Measurements from ENCODE around the gene FRA10AC1.
A peak's percentile ranks its signal among the peaks of the same experiment; 100 is the strongest.

The FRA10AC1 gene, protein sequence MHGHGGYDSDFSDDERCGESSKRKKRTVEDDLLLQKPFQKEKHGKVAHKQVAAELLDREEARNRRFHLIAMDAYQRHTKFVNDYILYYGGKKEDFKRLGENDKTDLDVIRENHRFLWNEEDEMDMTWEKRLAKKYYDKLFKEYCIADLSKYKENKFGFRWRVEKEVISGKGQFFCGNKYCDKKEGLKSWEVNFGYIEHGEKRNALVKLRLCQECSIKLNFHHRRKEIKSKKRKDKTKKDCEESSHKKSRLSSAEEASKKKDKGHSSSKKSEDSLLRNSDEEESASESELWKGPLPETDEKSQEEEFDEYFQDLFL

GRCh38 chr10:93702210-93703001 lies at the start of gene FRA10AC1:
Gene FRA10AC1 (minus strand): TSS chr10:93702592. CDS start chr10:93700106, 2,486 bp downstream.
- Mint-ChIP-seq H3K4me1 (peaks cover 4% of the 10 kb centered on the region), H3K4me3 (no peak within 1 kb of the TSS), H3K27me3 (ENCODE audit: low read depth, poor library complexity) (peaks cover 6% of the 10 kb centered on the region), H3K36me3 (ENCODE audit: low read depth) (peaks cover 17% of the 10 kb centered on the region), H3K9me3 (no peaks in the 10 kb centered on the region), H3K27ac (no peak within 1 kb of the TSS)
- DNase-seq = peak; percentile 96
- peak; percentile 45 for TF ChIP-seq CTCF (IDR thresholded peaks at IDR 0.05)

DNA sequence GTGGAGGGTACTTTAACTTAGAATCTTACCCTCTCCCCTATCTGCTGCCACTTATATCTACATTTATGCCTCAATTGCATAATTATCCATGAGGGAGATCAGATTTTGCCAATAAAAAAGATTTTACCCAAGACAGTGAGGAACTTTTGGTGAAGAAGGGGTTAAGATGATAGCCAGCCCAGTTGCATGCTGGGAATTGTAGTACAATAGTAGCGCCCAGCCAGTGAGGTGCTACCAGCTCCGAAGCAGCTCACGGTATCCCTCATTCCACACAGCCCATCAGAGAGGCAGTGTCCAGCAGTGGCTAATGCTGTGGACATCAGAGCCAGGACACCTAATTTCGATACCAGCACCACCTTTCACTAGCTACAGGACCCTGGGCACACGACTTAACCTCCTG lies 49.4 kb upstream of the FRA10AC1 start:
- Mint-ChIP-seq H3K27me3 (ENCODE audit: low read depth, poor library complexity) (no peaks in the 10 kb centered on the region), H3K36me3 (ENCODE audit: low read depth) (no peaks in the 10 kb centered on the region), H3K4me1 (peaks cover 80% of the 10 kb centered on the region), H3K9me3 (no peaks in the 10 kb centered on the region), H3K27ac (no peak overlapping the region), H3K4me3 (no peak overlapping the region)
- peak; percentile 44 for DNase-seq
- no peak for TF ChIP-seq CTCF (IDR thresholded peaks at IDR 0.05)

- peaks cover 75% of the 10 kb centered on the region for H3K4me1 Mint-ChIP-seq
- DNase-seq = no peak
- H3K9me3 Mint-ChIP-seq = no peaks in the 10 kb centered on the region
- no peaks in the 10 kb centered on the region for H3K36me3 Mint-ChIP-seq (ENCODE audit: low read depth)
- no peak for TF ChIP-seq CTCF (IDR thresholded peaks at IDR 0.05)
- no peak overlapping the region for H3K4me3 Mint-ChIP-seq
- H3K27me3 Mint-ChIP-seq (ENCODE audit: low read depth, poor library complexity) = no peaks in the 10 kb centered on the region
- no peak overlapping the region for H3K27ac Mint-ChIP-seq
These were observed 48.7 kb upstream of the FRA10AC1 start for GRCh38 chr10:93751124-93751523.

- Mint-ChIP-seq H3K36me3 (ENCODE audit: low read depth) (no peaks in the 10 kb centered on the region), H3K9me3 (no peaks in the 10 kb centered on the region), H3K4me3 (no peak overlapping the region), H3K4me1 (peaks cover 66% of the 10 kb centered on the region), H3K27ac (no peak overlapping the region), H3K27me3 (ENCODE audit: low read depth, poor library complexity) (no peaks in the 10 kb centered on the region)
- TF ChIP-seq CTCF (IDR thresholded peaks at IDR 0.05) = no peak
- DNase-seq = no peak
These were observed 46.9 kb upstream of the FRA10AC1 start for GRCh38 chr10:93749218-93749799.

- Mint-ChIP-seq H3K4me3 (no peak overlapping the region), H3K4me1 (peaks cover 52% of the 10 kb centered on the region), H3K27me3 (ENCODE audit: low read depth, poor library complexity) (no peaks in the 10 kb centered on the region), H3K9me3 (no peaks in the 10 kb centered on the region), H3K27ac (no peak overlapping the region), H3K36me3 (ENCODE audit: low read depth) (no peaks in the 10 kb centered on the region)
- peak; percentile 27 for TF ChIP-seq CTCF (IDR thresholded peaks at IDR 0.05)
- DNase-seq = no peak
These were observed 44.5 kb upstream of the FRA10AC1 start for GRCh38 chr10:93746844-93747284.
